NT2/D1 (cell line): ENCODE results near the gene PUS7L.

ENCODE experiments used
- SUZ12 ChIP-seq: IDR thresholded peaks from 2 replicates; pipeline ENCODE4 v1.6.1; 2011; ENCODE audit not compliant: insufficient read length, insufficient read depth; ENCODE audit errors: extremely low read depth
- ZNF274 ChIP-seq: IDR thresholded peaks from 2 replicates; pipeline ENCODE4 v1.6.1; 2011; ENCODE audit warnings: mild to moderate bottlenecking, low read depth, low read length

- TF ChIP-seq SUZ12 (no peak), ZNF274 (no peak)
Measured at GRCh38 chr12:43760396-43760795, 1.8 kb upstream of the PUS7L start.
